ENCODE results near the gene TPD52L2.

TPD52L2 gene

GRCh38 chr20:63937596-63937995 lies 72.5 kb downstream of the TPD52L2 start:
- H3K4me3 ChIP-seq (ENCODE audit: low read length): no peak overlapping the region
- no peak for DNase-seq (ENCODE audit: low read depth)
- no peak for TF ChIP-seq CTCF (IDR thresholded peaks at IDR 0.05; ENCODE audit: insufficient read depth, low read depth, low read length, missing control alignments)

- H3K4me3 ChIP-seq (ENCODE audit: low read length): no peak overlapping the region
- DNase-seq (ENCODE audit: low read depth): no peak
- no peak for TF ChIP-seq CTCF (IDR thresholded peaks at IDR 0.05; ENCODE audit: insufficient read depth, low read depth, low read length, missing control alignments)
These were observed 74.2 kb downstream of the TPD52L2 start for GRCh38 chr20:63939061-63939935.

- no peak for DNase-seq (ENCODE audit: low read depth)
- H3K4me3 ChIP-seq (ENCODE audit: low read length): no peak overlapping the region
- TF ChIP-seq CTCF (IDR thresholded peaks at IDR 0.05; ENCODE audit: insufficient read depth, low read depth, low read length, missing control alignments): no peak
These were observed 75.0 kb downstream of the TPD52L2 start for GRCh38 chr20:63940071-63940471.

GRCh38 chr20:63940472-63941266 lies 75.6 kb downstream of the TPD52L2 start:
- no peak for DNase-seq (ENCODE audit: low read depth)
- no peak for TF ChIP-seq CTCF (IDR thresholded peaks at IDR 0.05; ENCODE audit: insufficient read depth, low read depth, low read length, missing control alignments)
- no peak overlapping the region for H3K4me3 ChIP-seq (ENCODE audit: low read length)
